ENCODE data around the gene PRIMA1. TPM values are rescaled to one million over a fixed set of nuclear protein-coding genes. Genes with fewer than 3 reads are reported as not detected.
A peak's percentile ranks its signal among the peaks of the same experiment; 100 is the strongest.

The PRIMA1 gene
- total RNA-seq, 1 experiment from 2014 or later, result 0.06 TPM

DNA sequence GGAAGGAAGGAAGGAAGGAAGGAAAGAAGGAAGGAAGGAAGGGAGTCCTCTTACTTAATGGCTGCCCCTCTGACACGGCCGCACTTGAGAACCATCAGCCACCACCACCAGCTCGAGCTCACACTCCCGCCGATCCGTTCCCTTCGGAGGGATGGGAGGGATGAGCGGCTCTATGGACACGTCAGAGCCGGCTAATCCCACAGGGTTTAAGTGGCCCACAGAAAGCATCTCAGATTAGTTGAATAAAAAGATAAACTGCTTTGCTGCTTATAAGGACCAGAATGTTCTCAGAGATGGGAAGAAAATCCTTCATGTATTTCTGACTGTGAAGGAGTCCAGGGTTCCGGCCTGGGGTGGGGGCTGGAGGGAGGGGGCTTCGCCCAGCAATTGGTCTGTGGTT, 31.1 kb downstream of the PRIMA1 start:
- no peak for DNase-seq (ENCODE audit: low read depth)

DNA sequence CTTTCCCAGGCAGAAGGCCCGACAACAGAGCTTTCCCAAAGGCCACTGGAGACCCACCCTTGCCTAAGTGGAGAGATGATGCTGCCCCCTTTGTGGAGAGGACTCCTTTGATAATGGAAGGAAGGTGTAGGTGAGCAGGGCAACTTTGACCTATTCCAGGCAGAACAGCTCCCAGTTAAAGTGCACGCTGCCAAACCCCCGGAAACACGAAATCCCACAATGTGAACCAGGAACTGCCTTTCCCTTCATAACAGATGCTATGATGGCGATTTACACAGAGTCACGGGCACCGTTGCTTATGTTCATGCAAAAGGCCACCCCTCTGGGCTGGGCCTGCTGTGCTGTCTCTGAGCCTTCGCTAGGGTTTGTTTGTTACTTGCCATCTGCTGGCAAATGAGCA, 34.6 kb downstream of the PRIMA1 start:
- no peak for DNase-seq (ENCODE audit: low read depth)

DNA sequence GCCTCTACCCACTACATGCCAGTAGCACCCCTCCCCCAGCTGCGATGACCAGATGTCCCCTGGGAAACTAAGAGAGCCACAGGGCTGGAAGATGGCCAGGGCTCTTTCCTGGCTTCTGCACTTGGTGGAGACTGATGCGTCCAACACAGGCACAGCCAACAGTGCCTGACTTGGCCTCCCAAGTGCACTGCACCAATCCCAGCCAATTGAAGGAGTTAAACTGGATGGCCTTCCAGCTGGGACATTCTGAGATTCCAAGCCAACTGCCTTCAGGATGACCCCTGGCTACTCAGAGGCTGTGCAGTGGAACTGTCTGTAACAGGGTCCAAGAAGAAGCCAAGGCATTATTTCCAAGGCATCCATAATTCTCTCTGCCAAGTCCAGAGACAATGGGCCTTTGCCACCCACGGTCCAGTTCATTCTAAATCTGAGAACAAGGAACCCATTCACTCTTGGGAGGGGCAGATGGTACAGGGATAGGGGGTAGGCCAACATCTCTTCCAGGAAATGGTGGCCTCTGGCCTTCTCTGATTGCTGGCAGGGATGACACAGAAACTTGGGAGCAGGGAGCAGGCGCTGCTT, 35.2 kb downstream of the PRIMA1 start:
- DNase-seq (ENCODE audit: low read depth), result no peak

DNA sequence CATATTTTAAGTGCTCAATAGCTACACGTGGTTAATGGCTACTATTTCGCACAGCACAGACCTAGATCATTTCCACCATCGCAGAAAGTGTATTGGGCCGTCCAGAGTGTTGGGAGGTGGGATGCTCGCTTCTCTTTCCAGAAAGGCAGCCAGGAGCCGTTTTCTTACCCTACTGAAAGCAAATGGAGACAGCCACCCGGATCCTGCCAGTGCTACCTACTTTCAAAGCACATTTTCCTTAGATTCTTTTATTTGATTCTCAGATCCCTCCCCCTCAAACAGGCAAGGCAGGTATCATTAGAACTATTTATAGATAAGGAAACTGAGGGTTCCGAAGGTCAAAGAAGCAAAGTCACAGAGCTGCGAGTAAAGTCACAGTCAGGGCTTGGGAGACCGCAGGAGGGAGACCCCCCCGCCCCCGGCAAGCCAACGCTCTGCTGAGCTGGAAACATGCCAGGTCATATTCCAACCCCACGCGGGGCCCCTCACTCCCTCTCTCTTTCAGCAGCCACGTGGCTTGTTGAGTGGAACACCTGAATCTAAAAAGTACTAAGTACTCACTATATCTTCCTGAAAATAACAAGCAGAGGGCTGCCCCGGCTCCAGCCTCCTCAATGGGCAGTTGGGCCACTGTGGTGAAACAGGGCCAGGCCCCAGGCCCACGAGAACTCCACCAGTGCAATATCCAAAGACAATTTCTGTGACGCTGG, 36.2 kb downstream of the PRIMA1 start:
- DNase-seq (ENCODE audit: low read depth), result no peak

DNA sequence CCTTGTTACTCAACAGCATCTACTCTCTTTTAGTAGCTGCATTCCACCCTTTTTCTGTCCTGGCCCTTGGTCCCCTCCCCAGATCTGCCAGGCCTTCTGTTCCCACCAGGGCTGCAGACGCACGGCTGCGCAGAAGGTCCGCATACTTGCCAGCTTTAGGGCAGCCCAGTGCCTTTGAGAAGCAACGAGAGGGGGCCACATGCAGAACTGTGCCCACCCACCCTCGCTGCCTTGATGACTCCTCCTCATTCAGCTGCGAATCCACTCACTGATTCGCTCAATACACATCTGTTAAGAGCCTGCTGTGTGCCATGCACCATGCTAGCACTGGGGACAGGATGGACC, 39.2 kb downstream of the PRIMA1 start:
- no peak for DNase-seq (ENCODE audit: low read depth)

DNA sequence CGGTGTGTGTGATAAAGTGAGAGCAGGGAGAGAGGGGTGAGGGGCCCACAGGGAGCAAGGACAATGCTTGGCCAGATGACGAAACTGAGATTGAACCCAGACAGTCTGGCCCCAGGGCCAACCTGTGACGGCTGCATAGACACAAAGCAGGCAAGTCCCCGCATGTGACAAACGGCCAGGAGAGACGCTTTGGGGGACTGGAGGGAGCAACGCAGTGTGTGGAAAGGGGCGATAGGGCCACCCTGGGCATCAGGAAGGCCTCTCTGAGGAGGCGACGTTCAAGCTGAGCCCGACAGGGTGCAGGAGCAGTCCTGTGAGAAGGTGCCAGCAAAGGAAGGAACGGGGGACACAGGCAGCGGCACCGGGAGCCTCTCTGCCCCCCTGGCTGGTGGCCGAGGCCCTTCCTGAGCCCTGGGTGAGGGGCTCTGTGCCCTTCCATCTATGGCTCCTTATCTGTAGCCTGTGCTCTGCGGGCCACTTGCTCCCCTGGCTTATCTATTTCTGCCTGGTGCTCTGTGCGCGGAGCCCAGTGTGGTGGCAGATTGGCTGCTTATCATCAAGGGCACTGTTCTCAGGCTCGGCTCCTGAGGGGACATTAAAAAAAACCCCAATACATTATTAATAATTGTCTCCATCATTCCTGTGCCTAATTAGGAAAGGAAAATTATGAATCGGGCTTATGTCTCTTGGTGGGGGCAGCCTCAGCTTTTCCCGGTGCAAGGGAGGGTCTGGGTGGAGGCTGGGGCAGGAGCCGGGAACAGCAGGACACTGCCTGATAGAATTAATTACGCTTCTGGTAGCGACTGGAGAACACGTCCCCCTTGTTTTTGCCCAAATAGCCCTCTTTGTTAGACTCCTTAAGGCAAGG, 39.8 kb downstream of the PRIMA1 start:
- DNase-seq (ENCODE audit: low read depth), result no peak

DNA sequence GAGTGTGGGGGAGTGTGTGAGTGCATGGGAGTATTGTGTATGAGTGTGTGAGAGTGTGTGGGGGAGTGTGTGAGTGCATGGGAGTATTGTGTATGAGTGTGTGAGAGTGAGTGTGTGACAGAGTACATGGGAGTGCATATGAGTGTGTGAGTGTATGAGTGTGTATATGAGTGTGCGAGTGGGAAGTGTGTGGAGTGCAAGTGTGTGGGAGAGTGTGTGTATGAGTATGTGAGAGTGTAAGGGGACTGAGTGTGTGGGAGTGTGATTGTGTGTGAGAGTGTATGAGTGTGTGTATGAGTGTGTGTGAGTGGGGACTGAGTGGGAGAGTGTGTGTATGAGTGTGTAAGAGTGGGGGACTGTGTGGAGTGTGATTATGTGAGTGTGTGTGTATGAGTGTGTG, 40.7 kb downstream of the PRIMA1 start:
- DNase-seq (ENCODE audit: low read depth), result no peak

DNA sequence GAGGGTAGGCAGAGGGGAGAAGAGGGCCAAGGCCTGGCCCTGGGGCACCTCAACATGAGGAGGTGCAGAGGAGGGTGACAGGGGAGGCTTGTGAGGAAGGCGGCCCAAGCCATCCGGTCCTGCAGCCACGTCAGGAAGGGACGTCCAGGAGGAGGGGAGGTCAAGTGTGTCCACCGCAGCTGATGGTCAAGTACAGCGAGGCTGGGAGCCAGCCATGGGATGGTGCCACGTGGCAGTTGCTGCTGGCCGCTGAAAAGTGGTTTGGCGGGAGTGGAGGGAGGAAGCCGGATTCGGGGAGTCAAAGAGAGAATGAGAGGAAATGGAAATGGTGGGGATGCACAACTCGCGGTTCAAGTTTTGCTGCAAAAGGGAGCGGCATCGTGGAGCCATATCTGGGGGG, 41.2 kb downstream of the PRIMA1 start:
- DNase-seq (ENCODE audit: low read depth), result no peak

DNA sequence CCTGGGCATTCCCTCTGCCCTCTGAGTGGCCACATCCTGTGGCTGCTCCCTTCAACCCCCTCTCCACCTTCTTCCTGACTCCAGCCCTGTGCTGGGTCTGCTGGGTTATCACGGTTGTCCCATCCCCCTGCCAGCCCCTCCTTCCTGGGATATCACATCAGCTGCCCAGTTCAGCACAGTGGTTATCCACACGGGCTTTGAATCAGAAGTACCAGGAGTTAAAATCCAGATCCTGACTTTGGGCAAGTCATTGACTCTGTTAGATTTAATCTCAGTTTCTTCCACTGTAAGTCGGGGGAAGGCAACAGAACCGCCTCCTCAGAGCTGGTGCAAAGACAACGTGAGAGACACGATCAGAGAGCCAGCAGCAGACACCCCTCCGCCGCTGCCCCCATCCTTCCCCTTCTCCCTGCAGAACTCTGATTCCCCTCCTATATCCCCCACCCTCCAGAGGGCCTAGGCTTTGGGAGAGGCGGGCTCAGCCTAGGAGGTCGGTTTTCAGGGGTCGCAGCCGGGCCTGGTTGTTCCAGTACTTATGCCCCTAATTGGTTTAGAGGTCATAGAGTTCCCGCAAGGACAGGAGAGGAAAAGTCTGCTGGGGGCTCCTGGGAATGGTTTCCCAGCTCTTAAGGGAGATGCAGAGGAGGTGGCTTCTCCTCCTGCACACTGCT, 42.5 kb downstream of the PRIMA1 start:
- DNase-seq (ENCODE audit: low read depth), result no peak

DNA sequence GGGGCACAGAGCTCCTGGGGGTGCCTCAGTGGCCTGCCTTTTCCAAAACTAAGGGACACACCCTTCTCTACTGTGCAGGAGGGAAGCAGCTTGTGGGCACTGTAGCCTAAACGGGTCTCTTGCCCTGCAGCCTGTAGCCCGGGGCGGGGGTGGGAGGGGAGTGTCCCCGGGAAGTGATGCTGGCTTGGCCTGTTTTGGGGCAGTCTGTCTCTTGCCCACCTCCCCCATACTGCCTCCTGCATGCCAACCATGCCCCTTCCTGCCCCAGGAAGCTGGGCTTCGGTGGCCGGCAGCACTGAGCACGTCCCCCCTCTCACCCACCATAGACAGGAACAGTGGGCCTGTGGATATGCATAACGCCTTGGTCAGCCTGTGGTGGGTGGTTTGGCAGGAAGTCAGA, 43.4 kb downstream of the PRIMA1 start:
- DNase-seq (ENCODE audit: low read depth), result no peak

DNA sequence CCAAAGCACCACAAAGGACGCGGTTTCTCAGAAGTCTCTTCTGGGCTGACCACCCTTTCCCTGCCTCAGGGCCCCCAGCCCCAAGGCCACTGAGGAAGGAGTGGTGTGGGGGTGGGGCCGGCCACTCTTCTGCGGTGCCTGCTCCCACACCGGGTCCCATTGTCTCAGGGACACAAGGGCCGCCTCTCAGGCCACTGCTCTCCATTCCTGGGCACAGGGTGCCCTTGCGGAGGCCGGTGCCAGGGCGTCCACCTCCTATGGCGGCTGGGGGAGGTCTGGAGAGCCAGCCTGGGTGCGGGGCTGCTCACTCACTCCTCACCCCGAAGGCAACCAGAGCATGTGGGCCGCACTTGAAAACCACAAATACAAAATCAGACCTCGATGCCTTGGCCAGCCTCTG, 44.1 kb downstream of the PRIMA1 start:
- DNase-seq (ENCODE audit: low read depth), result no peak

DNA sequence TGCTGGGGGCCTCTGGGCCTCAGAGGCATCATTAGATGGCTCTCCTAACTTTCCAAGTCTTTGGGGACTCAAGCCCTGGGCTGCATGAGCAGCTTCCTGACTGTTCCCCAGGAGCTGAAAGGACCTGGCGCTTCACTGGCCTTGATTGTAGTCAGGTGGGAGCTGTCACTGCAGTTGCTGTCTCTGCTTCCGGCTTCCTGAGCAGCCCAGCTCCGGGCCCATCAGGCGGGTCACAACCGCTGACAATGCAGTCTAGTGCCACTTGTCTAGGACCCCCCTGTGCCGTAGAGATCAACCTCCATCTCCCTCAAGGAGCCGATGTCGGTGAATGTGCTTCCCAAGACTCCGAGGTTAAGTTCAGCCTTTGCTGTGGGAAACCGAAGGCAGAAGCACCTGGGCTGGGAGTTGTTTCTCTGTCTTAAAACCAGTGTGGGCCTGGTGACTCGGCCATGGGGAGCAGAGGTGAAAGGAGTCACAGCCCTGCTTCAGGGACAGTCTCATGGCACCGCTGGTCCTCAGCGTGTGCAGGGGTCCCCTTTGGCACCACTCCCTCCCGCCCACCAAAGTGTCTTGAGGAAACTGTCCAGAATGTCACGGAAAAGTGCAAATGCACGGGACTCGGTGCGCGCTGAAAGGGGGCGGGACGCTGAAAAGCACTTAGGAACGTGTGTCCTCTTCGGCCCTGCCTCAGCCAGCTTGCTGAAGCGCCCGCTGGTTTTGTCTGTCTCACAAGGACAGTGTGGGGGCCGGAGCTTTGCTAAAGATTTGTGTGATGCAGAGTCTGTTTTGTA, 44.8 kb downstream of the PRIMA1 start:
- no peak for DNase-seq (ENCODE audit: low read depth)

DNA sequence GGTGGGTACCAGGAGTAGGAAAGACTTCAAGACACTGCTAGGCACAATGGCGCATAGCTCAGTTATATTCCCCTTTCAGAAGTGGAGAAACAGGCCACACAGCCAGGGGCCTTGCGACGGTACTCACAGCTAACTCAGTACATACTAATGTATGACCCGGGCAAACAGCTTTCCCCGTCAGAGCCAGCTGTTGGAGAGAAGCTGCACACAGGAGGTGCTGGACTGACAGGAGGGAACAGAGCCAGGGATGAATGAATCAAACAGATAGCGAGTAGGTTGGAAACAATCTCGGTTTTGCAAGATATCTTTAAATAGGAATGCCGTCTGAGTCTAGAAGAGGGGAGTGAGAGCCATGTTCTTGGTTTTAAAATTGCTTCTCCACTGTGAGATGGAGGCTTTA, 45.5 kb downstream of the PRIMA1 start:
- DNase-seq (ENCODE audit: low read depth), result no peak

DNA sequence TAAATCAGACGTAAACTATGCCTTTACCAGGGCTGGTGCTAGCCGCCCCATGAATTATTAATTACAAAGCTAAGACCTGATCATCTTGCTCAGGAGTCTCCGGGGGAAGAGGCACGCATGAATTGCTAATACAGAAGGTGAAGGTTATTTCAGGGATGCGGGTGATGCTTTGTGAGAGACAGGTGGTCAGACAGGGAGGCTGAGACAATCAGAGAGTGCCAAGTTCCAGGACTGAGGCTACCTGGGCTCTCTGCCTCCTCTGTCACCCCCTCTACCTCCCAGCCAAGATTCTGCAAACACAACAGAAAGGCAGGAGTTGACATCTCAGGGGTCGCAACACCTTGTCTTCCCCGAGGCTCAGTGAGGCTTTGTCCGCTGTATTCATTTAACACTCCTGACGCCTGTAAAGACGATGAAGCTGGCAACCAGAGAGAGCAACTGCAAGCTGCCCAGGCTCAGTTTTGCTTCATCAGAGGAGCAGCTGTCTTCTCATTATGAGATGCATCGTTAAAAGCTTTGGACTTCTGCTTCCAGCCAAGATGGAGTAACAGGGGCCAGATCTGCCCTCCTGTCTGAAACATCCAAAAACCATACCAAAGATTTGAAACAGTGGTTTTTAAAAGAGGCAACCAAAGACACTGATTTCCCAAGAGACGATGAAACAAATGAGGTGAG, 46.6 kb downstream of the PRIMA1 start:
- no peak for DNase-seq (ENCODE audit: low read depth)

DNA sequence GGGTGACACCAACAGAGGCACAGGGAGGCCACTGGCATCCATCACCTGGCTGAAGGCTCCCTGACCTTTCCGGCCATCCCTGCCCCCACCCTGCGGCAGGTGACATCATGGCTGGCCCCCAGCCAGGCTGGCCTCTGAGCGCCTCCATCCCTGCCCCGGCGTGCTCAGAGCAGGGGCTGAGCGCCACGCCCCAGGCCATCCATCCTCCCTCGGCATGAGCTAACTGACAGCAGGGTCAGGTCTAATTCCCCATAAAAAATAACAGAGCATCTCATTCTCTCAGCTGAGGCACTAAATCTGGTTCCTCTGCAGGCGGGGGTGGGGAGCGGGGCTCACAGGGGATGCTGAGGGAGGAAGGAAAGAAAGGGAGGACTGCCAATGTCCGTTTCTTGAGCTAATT, 50.7 kb downstream of the PRIMA1 start:
- no peak for DNase-seq (ENCODE audit: low read depth)

DNA sequence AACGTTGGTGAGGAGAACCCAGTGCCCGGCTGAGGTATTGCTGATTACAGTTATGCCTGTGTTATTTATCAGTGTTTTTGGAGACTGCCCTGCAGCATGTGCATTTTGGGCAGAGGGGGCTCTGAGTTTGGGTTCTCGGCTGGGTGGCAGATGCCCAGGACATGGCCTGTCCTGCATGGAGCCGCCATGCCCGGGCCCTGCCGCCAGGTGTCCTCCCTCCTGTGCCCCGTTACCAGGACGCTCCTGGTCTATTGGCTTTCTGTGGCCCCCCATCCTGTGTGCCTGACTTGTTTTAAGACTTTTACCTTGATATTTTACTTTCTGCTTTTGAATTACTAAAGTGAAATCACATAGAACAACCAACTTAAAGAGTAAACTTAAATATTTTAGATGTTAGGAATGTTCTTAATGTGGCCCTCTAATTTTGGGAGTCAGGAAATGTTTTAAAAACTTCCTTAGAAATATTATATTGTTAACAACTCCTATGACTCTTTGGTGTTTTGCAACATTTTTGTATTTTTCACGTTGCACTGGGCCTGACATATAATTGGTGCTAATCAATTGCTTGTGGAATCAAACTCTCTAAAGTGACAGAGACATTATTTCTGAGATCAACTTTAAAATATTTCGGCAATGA, 51.8 kb downstream of the PRIMA1 start:
- DNase-seq (ENCODE audit: low read depth), result peak; percentile 52

DNA sequence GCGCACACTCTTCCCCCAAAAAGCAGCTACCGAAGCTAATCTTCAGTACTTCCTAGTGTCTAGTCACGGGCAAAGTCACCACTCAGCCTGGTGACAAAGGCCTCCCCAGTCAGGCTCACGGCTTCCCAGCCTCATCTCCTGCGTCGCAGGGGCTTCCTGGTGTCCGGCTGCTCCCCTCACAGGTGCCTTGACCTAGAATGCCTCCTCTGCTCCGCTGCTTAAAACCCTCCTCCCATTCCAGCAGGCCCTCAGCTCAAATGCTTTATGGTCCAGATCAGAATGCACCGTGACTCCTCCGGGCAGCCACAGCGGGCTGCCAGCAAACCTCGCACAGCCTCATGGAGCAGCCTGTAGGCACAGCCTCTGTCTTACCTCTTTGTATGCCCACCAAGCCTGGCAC, 53.1 kb downstream of the PRIMA1 start:
- no peak for DNase-seq (ENCODE audit: low read depth)

DNA sequence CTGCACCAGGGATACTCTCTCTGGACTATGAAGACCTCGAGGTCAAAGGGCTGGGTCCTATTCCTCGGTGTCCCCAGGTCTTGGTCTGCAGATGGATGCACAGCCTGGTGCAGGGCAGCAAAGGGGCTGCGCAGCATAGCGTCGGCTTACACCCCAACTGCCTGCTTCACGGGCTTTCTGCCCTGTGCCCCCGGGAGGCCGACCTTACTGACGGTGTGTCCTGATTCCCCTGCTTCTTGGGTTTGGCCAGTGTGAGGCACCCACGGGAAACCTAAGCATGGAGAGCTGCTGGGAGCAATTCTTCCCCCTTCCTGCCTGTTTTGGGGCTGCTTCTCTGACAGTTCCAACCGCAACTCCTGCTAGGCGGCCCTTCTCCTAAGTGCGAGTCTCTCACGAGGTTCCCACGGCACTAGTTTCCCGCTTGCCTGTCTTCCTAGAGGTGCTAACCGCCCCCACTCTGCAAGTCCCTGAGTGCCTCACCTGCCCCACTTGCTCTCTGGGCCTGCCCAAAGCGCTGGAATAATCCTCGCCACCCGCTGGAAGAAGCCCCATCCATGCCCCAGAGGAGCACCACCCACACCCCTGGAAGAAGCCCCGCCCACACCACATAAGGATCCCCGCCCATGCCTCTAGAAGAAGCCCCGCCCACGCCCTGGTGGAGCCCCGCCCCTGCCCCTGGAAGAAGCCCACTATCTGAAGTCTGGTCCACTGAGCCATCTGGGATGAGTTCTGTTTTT, 54.0 kb downstream of the PRIMA1 start:
- peak; percentile 60 for DNase-seq (ENCODE audit: low read depth)

DNA sequence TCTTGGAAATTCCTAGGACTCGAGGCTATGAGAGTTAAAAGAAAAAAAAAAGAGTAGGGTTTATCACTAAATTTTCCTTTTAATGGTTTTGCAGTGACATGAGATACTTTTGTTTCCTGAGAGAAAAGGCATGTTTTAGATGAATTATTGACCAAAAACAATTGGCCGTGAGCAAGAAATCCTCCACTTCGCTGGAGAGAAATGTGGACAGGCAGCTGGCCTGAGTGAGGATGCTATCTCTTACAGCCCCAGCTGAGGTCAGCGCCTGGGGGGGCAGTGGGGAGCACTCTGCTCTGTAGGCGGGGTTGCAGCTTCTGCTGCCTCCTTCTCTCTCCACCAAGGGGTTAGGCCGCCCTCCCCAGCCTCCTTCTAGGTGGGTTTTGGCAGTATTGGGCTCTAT, 54.7 kb downstream of the PRIMA1 start:
- DNase-seq (ENCODE audit: low read depth), result no peak

DNA sequence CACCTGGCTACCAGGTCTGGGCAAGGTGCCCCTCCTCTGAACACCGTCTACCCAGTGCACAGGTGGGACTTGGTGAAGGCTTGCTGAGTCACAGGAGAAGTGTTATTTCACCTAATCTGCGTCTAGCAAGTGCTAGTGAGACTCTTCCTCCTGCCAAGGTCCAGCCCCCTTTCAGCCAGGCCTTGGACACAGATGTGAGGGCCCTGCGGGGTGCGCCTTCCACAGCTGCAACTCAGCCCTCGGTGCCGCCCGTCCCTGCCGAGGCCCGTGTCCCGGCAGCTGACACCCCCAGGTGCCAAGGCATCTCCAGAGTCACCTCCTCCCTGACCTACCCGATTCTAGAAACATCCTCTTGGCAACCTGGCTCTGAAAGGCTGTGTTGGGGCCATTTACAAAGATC, 55.1 kb downstream of the PRIMA1 start:
- DNase-seq (ENCODE audit: low read depth), result no peak

Data from Daoy (cell line).